NCI-H128 (cell line): ENCODE results near the gene SERPINA4.
"Not testable (repeated sequence)": the region's sequence is repeated elsewhere in the genome, so short reads cannot be mapped to it uniquely, and the experiment has no call there.

Source experiments
- DNase-seq: peaks from one replicate; lab custom pipeline; 2025; ENCODE audit not compliant: unreplicated experiment; lab: John Stamatoyannopoulos, UW

Gene SERPINA4

DNA sequence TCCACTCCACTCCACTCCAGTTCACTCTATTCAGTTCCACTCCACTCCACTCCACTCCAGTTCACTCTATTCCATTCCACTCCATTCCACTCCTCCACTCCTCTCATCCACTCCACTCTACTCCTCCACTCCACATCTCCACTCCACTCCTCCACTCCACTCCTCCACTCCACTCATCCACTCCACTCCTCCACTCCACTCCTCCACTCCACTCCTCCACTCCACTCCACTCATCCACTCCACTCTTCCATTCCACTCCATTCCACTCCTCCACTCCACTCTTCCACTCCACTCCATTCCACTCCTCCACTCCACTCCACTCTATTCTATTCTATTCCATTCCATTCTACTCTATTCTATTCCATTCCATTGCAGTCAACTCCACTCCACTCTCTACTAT is 29.8 kb downstream of the SERPINA4 start:
- no peak for DNase-seq

DNA sequence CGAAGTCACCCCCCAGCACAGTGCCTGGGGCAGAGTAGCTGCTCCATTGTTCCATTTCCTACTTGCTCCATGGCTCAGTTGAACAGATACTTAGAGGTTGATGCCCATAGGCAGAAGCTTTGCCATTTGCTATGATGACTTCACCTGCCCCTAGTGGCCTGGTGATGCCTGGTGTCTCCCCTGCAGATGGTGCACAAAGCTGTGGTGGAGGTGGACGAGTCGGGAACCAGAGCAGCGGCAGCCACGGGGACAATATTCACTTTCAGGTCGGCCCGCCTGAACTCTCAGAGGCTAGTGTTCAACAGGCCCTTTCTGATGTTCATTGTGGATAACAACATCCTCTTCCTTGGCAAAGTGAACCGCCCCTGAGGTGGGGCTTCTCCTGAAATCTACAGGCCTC is 30.6 kb downstream of the SERPINA4 start:
- DNase-seq: no peak

GRCh38 chr14:94592457-94592856 is 31.2 kb downstream of the SERPINA4 start:
- DNase-seq: no peak

- no peak for DNase-seq
These were observed 32.1 kb downstream of the SERPINA4 start for GRCh38 chr14:94593376-94593748.

- DNase-seq: no peak
These were observed 32.6 kb downstream of the SERPINA4 start for GRCh38 chr14:94593749-94594431.

- no peak for DNase-seq
These were observed 33.2 kb downstream of the SERPINA4 start for GRCh38 chr14:94594441-94594840.

- no peak for DNase-seq
These were observed 34.7 kb downstream of the SERPINA4 start for GRCh38 chr14:94595912-94596311.

GRCh38 chr14:94596361-94596760 is 35.1 kb downstream of the SERPINA4 start:
- no peak for DNase-seq

DNA sequence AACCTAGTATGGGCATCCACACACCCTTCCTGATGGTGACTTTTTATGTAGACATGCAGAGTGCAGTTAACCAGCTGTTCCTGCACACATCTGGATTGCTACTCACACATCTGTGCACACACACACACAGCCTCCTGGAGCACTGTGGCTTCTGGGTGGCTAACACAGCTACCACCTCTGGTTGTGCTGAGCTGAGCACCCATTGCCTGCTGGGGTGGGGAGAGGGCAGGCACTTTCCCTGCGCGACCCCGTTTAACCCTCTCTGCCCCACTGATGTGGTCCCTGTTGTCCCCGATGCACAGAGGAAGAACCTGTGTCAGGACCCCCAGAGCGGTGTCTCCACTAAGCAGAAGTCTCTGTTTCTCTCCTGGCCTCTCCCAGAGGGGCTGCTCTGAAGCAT is 36.5 kb downstream of the SERPINA4 start:
- DNase-seq: no peak

DNA sequence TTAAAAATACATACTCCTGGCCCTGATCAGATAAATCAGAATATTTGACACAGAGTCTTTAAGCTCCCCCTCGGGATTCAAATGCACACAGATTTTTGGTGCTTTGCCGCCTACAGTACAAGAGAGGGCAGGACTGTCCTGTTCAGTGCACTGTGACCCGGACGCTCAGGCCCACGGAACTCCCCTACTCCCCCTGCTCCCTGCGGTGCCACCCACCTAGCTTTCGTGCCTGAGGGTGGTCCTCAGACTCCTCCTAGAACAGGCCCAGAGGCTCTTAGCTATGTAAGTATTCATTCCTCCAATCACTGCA is 37.2 kb downstream of the SERPINA4 start:
- DNase-seq: no peak

- DNase-seq: no peak
These were observed 37.8 kb downstream of the SERPINA4 start for GRCh38 chr14:94598816-94599655.

DNA sequence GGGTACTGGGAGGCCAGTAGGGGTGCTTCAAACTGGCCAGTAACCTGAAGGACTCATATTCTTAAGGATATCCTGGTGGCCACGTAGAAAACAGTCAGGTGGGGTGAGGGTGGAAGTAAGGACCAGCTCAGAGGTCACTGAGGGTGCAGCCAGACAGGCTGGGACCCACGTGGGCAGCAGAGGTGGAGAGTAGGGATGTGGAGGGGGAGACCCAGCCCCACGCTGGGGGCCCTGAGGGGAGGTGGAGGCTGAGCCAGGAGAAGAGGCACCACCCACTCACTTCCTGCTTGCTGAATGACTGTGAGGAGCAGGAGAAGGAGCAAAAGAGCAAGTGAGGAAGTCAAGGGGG is 38.4 kb downstream of the SERPINA4 start:
- DNase-seq: no peak

GRCh38 chr14:94600148-94600545 is 38.9 kb downstream of the SERPINA4 start:
- DNase-seq: no peak

GRCh38 chr14:94601884-94602391 is 40.7 kb downstream of the SERPINA4 start:
- DNase-seq: no peak

GRCh38 chr14:94602722-94603121 is 41.5 kb downstream of the SERPINA4 start:
- no peak for DNase-seq

DNA sequence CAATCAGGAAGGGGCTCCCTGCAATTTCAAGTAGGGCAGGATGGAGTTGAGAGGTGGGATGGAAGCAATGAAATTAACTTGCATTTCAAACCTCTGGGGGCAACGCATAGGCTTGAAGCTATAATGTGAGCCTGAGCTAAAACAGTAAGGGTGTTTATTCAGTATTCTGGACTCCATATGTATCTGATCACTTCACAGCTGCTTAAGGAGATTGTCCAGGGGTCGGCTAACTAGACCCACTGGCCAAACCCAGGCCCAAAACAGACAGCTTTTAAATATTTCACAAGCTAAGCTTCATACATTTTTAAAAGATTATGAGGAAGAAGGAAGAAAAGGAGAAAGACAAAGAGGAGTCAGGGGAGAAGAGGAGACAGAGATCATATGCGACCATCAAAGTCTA is 44.1 kb downstream of the SERPINA4 start:
- no peak for DNase-seq

DNA sequence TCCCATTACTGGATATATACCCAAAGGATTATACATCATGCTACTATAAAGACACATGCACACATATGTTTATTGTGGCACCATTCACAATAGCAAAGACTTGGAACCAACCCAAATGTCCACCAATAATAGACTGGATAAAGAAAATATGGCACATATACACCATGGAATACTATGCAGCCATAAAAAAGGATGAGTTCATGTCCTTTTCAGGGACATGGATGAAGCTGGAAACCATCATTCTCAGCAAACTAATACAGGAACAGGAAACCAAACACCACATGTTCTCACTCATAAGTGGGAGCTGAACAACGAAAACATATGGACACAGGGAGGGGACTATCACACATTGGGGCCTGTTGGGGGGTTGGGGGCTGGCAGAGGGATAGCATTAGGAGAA is 47.7 kb downstream of the SERPINA4 start:
- DNase-seq: not testable (repeated sequence)

GRCh38 chr14:94611179-94611578 is 49.9 kb downstream of the SERPINA4 start:
- DNase-seq: no peak

DNA sequence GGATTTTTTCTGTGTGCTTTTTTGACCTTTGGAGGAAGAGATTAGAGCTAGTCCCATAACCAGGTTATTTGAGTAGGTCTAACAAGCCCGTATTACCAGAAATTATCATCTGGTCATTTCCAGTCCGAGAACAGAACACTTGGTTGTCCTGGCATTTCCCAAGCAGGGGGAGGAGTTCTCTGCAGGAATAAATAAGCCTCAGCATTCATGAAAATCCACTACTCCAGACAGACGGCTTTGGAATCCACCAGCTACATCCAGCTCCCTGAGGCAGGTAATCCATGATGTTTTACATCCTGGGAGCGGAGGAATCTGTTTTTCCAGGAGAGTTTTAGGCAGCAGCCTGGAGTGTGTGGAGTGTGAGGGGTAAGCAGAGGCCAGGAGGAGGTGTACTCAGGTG is 50.9 kb downstream of the SERPINA4 start, which contains the start of gene SERPINA3:
Gene SERPINA3 (plus strand): TSS at position 218 of the 400 bp plus-strand sequence. CDS start 2,051 bp downstream, outside the sequence.
- no peak for DNase-seq

- DNase-seq: no peak
These were observed 51.6 kb downstream of the SERPINA4 start for GRCh38 chr14:94612580-94613554.
